GM12878 (cell line): ENCODE measurements around the gene KRTAP5-8. TPM values are rescaled to one million over a fixed set of nuclear protein-coding genes. Genes with fewer than 3 reads are reported as not detected.

Experiments
- ATAC-seq: fragments of 200-7000 bp; cut with Tn5 transposase; 3 replicates; pipeline ENCODE4 v1.9.1; 2020; ENCODE audit warnings: mild to moderate bottlenecking, moderate library complexity
- BruUV-seq: library from RNA; stranded (reverse); fragments of 400-500 nt; replicated peaks from 2 replicates; lab custom pipeline; 2021; lab: Mats Ljungman, UMichigan
- CTCF ChIA-PET: fragments of 300-600 bp; sonication (Branson Sonifier 250); formaldehyde crosslinking; extraction: SDS; loops from one replicate; lab custom pipeline; 2021; ENCODE audit warnings: inconsistent platforms; lab: Yijun Ruan, JAX
- POLR2A ChIA-PET: fragments of 350-600 bp; formaldehyde crosslinking; extraction: SDS; loops from one replicate; lab custom pipeline; 2021; ENCODE audit warnings: inconsistent platforms; lab: Charles Lee
- RAD21 ChIA-PET: fragments of 300-600 bp; sonication (Branson Sonifier 250); formaldehyde crosslinking; loops from one replicate; lab custom pipeline; 2023; ENCODE audit warnings: antibody characterized with exemption; ENCODE audit not compliant: unreplicated experiment; lab: Charles Lee
- SMC1A ChIA-PET: fragments of 300-600 bp; sonication (Branson Sonifier 250); formaldehyde crosslinking; loops from one replicate; lab custom pipeline; 2023; ENCODE audit not compliant: unreplicated experiment, uncharacterized antibody; lab: Charles Lee
- DNase-seq: peaks from one replicate; pipeline ENCODE4 v3.0.0-alpha.2; 2011; ENCODE audit warnings: low read depth, low spot score
- FAIRE-seq: peaks from 3 replicates; lab custom pipeline; 2011; peaks lifted over from hg19 to GRCh38; lab: Jason Lieb, UNC
- H2AFZ ChIP-seq: 2 replicates; pipeline ENCODE4 v1.6.0; 2011; ENCODE audit warnings: low read depth, low read length, control low read depth; ENCODE audit not compliant: control insufficient read depth
- H3K27ac ChIP-seq: 2 replicates; pipeline ENCODE4 v1.5.1; 2011; ENCODE audit warnings: control low read depth; ENCODE audit not compliant: control insufficient read depth, insufficient read depth
- H3K27me3 ChIP-seq, 2 experiments: replicated peaks in 1 of 2; 2 replicates each; pipeline versions ENCODE4 v1.6.0 to v1.6.1; 2011; ENCODE audit warnings: low read length in 1 of 2; ENCODE audit not compliant: control insufficient read depth in 2 of 2, insufficient read depth in 2 of 2
- H3K36me3 ChIP-seq, 2 experiments: 2 replicates each; pipeline ENCODE4 v1.5.1; 2011; ENCODE audit warnings: low read length in 1 of 2; ENCODE audit not compliant: control insufficient read depth in 2 of 2, insufficient read depth in 2 of 2
- H3K4me1 ChIP-seq: 2 replicates; pipeline ENCODE4 v1.6.1; 2011; ENCODE audit warnings: mild to moderate bottlenecking, low read length, moderate library complexity, mixed read lengths; ENCODE audit not compliant: control insufficient read depth, insufficient read depth
- H3K4me2 ChIP-seq: 2 replicates; pipeline ENCODE4 v1.6.0; 2011; ENCODE audit warnings: control low read depth; ENCODE audit not compliant: control insufficient read depth, insufficient read depth
- H3K4me3 ChIP-seq: fragments of 200-600 bp; sonication (generic); 2 replicates; pipeline ENCODE4 v1.5.1; 2016
- H3K79me2 ChIP-seq: 2 replicates; pipeline ENCODE4 v1.6.0; 2011; ENCODE audit warnings: low read length; ENCODE audit not compliant: control insufficient read depth, insufficient read depth
- H3K9ac ChIP-seq: 2 replicates; pipeline ENCODE4 v1.8.0; 2011; ENCODE audit warnings: low read length, control low read depth, mixed read lengths; ENCODE audit not compliant: control insufficient read depth, insufficient read depth
- H3K9me3 ChIP-seq: replicated peaks from 3 replicates; pipeline ENCODE4 v1.5.1; 2011; ENCODE audit warnings: mild to moderate bottlenecking, low read length; ENCODE audit not compliant: control insufficient read depth, insufficient read depth
- H4K20me1 ChIP-seq: 2 replicates; pipeline ENCODE4 v1.6.0; 2011; ENCODE audit not compliant: control insufficient read depth, insufficient read depth
- CBX5 ChIP-seq: sonication (generic); IDR thresholded peaks from 2 replicates; pipeline ENCODE4 v1.6.1; 2016; ENCODE audit warnings: low read depth, moderate library complexity, mild to moderate bottlenecking, inconsistent platforms
- CHD1 ChIP-seq: IDR thresholded peaks from 2 replicates; pipeline ENCODE4 v1.6.1; 2012; ENCODE audit warnings: low read depth, low read length, improper control_type of control experiment
- EED ChIP-seq: sonication (generic); IDR thresholded peaks from 2 replicates; pipeline ENCODE4 v1.6.1; 2016; ENCODE audit warnings: antibody characterized with exemption, low read depth
- EZH2 ChIP-seq: IDR thresholded peaks from 2 replicates; pipeline ENCODE4 v1.6.1; 2012; ENCODE audit warnings: low read depth, mild to moderate bottlenecking, control low read depth, inconsistent platforms, low read length, borderline replicate concordance; ENCODE audit not compliant: control insufficient read depth
- MTA2 ChIP-seq: fragments of 450-650 bp; IDR thresholded peaks from 2 replicates; pipeline ENCODE4 v1.6.1; 2016; ENCODE audit warnings: low read depth, mild to moderate bottlenecking, moderate library complexity
- MYB ChIP-seq: fragments of 150-350 bp; IDR thresholded peaks from 2 replicates; pipeline ENCODE4 v1.6.1; 2014; ENCODE audit warnings: mild to moderate bottlenecking, low read depth, low read length, borderline replicate concordance
- NR2C2 ChIP-seq: IDR thresholded peaks from 2 replicates; pipeline ENCODE4 v1.6.1; 2011; ENCODE audit warnings: borderline replicate concordance, low read depth; ENCODE audit not compliant: control insufficient read depth, insufficient read length
- PKNOX1 ChIP-seq: fragments of 450-650 bp; IDR thresholded peaks from 2 replicates; pipeline ENCODE4 v1.6.1; 2016; ENCODE audit warnings: mild to moderate bottlenecking
- PML ChIP-seq: IDR thresholded peaks from 2 replicates; pipeline ENCODE4 v1.6.1; 2012; ENCODE audit warnings: low read length, inconsistent platforms
- POU2F2 ChIP-seq: IDR thresholded peaks from 3 replicates; pipeline ENCODE4 v1.6.1; 2011; ENCODE audit warnings: low read depth, mild to moderate bottlenecking, low read length, borderline replicate concordance
- REST ChIP-seq: IDR thresholded peaks from 2 replicates; pipeline ENCODE4 v1.6.1; 2012; ENCODE audit warnings: mild to moderate bottlenecking, low read depth, low read length
- ZNF217 ChIP-seq: fragments of 450-650 bp; IDR thresholded peaks from 2 replicates; pipeline ENCODE4 v1.6.1; 2017; ENCODE audit warnings: antibody characterized with exemption, mild to moderate bottlenecking
- ZNF384 ChIP-seq: IDR thresholded peaks from 2 replicates; pipeline ENCODE4 v1.6.1; 2012; ENCODE audit warnings: low read depth, mild to moderate bottlenecking, low read length, improper control_type of control experiment, borderline replicate concordance
- ZNF687 ChIP-seq: fragments of 450-650 bp; IDR thresholded peaks from 2 replicates; pipeline ENCODE4 v1.6.1; 2017; ENCODE audit warnings: mild to moderate bottlenecking, moderate library complexity
- WGBS: methylation state at CpG from one replicate; pipeline ENCODE4 v1.1.6; 2016; ENCODE audit warnings: low lambda C conversion rate; ENCODE audit not compliant: insufficient replicate concordance, insufficient coverage; ENCODE audit errors: missing lambda C conversion rate; 5-methylcytosine and 5-hydroxymethylcytosine counted together
- in situ Hi-C: fragments of 300-500 bp; cut with MboI; formaldehyde crosslinking; loops from 9 replicates; pipeline ENCODE4 v1.14.3; 2018; ENCODE audit warnings: mixed read lengths
- intact Hi-C: fragments of 100-400 bp; cut with micrococcal nuclease; formaldehyde crosslinking; loops from one replicate; pipeline ENCODE4 v1.14.2; 2022; ENCODE audit not compliant: unreplicated experiment
- polyA plus RNA-seq, 11 experiments: library from polyadenylated mRNA; depleted of rRNA in 4 of 11; unstranded in 6 of 11; stranded (reverse) in 5 of 11; fragments of >200 nt; fragmentation: Nextera tagmentation in 4 of 11; fragmentation: Illumina TruSeq in 1 of 11; extraction: Ambion mirVana in 4 of 11; extraction: Trizol in 1 of 11; gene quantifications; 1 replicate in 1 of 11; 2 replicates in 10 of 11; pipeline versions ENCODE4 v1.2.1 to v1.2.3, GENCODE V29; 2011 to 2016; ENCODE audit warnings: inconsistent platforms in 2 of 11, missing spikeins in 2 of 11, low read depth in 1 of 11
- total RNA-seq, 4 experiments: library from RNA; depleted of rRNA in 3 of 4; stranded (reverse); fragments of >200 nt in 3 of 4; fragmentation: Illumina TruSeq in 1 of 4; extraction: Trizol in 1 of 4; gene quantifications; 2 replicates each; pipeline versions ENCODE4 v1.2.1 to v1.2.3, GENCODE V29; 2013 to 2021

Gene KRTAP5-8
- total and polyA plus RNA-seq, 10 of the 15 experiments (the other 5 are each of a cell fraction or from before 2014, with no cell fraction given), result 0.07 to 0.36 (median 0.13) TPM; not detected in 6

GRCh38 chr11:71535825-71536224, 2.0 kb upstream of the KRTAP5-8 start:
- H3K9ac ChIP-seq, result no peak overlapping the region
- intact Hi-C loops (no loop called here), in situ Hi-C loops (no loop called here)
- no peak for FAIRE-seq
- no peak for DNase-seq
- no peaks in the 10 kb centered on the region for H3K79me2 ChIP-seq
- H3K36me3 ChIP-seq, result no peaks in the 10 kb centered on the region
- H2AFZ ChIP-seq, result no peak overlapping the region
- no peak for ATAC-seq
- BruUV-seq, result no TSS peak
- H3K4me1 ChIP-seq, result peaks cover 28% of the 10 kb centered on the region
- H4K20me1 ChIP-seq, result no peaks in the 10 kb centered on the region
- H3K27ac ChIP-seq, result no peak overlapping the region
- WGBS, result 81% methylated on average over 9 of the region's 9 CpGs
- POLR2A ChIA-PET, result no interaction called here
- H3K4me3 ChIP-seq, result no peak overlapping the region
- CTCF ChIA-PET, result no interaction called here
- SMC1A ChIA-PET, result no interaction called here
- RAD21 ChIA-PET, result no interaction called here
- H3K27me3 ChIP-seq, result no peaks in the 10 kb centered on the region
- H3K4me2 ChIP-seq, result no peak overlapping the region
- H3K9me3 ChIP-seq, result peaks cover 6% of the 10 kb centered on the region; the same call in 2 of the 3 replicates
- TF ChIP-seq CHD1 (no peak), PKNOX1 (no peak), PML (no peak), EED (no peak), MTA2 (no peak), ZNF687 (no peak), REST (no peak), CBX5 (no peak), ZNF384 (no peak), POU2F2 (no peak), EZH2 (no peak), MYB (no peak), NR2C2 (no peak), ZNF217 (no peak)
